T47D (cell line): Measurements from ENCODE around the gene SNRNP70.
A peak's percentile ranks its signal among the peaks of the same experiment; 100 is the strongest.

ENCODE experiments used
- DNase-seq, 2 experiments: peaks; one replicate each; pipeline versions ENCODE4 v3.0.0 to v3.0.0-alpha.2; 2011 to 2012; ENCODE audit warnings: low read depth in 1 of 2, low spot score in 1 of 2
- JUND ChIP-seq: IDR thresholded peaks from 2 replicates; pipeline ENCODE4 v1.6.1; 2012; ENCODE audit warnings: low read depth
- in situ Hi-C: cut with HindIII; loops from 2 replicates; pipeline ENCODE4 v1.10.0; 2016; ENCODE audit warnings: low sequenced_read_pairs, low pct_unique_long_range_greater_than_20kb

SNRNP70 gene

DNA sequence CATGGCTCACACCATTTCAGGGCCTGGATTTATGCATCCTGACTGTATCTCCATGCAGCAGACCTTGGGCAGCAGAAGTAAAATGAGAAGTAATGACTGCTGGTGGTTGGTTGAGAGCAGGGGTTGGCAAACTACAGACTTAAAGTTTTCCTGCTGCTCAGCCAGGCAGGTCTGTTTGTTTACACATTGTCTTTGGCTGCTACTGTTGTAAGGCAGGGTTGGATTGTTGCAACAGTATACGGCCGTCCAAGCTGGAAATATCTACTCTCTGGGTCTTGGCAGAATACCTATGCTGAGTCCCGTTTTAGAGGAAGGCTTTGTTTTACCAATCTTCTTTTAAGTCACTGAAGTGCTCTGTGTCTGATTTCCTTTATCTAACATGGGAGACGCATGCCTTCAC lies 13.5 kb downstream of the SNRNP70 start:
- peak in 1 of 2 experiments; percentile 57 for DNase-seq
- no peak for TF ChIP-seq JUND
- in situ Hi-C loops: no loop called here

DNA sequence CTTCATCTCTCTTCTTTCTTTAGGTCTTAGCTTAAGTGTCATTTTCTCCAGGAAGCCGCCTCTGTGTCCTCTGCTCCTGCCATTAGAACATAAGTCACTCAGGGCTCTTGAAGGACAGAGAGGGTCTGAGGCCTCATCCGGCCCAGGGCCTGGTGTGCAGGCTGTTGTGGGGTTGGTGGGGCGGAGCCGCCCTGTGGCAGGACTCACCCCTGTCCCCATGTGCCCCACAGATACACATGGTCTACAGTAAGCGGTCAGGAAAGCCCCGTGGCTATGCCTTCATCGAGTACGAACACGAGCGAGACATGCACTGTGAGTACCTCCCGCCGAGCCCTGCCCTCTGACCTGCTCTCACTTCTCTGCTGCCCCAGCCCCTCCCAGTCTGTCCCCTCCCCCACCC lies 15.9 kb downstream of the SNRNP70 start:
- in situ Hi-C loops: no loop called here

DNA sequence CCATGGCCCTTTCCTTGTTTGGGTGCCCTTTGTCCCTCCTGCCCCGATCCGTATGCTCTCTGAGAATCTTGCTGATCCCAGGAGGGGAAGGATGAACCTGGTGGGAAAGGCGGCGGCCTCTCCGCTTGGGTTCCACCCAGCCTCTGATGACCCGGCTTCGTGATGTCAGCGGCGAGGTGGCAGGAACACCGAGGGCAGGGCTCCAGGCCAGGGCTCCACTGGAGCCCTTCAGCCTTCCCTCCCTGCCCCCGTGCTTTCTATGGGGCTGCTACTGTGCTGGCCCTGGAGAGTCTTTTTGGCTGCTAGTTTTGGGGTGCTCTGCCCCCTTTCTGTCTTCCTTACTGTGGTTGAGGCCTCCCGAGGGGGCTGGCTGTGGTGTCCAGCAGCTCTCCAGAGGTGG lies 17.1 kb downstream of the SNRNP70 start:
- no peak for DNase-seq
- in situ Hi-C loops: no loop called here
- no peak for TF ChIP-seq JUND

More for the DNA sequence above, 15.9 kb downstream of the SNRNP70 start:
- DNase-seq: no peak
- no peak for TF ChIP-seq JUND

DNA sequence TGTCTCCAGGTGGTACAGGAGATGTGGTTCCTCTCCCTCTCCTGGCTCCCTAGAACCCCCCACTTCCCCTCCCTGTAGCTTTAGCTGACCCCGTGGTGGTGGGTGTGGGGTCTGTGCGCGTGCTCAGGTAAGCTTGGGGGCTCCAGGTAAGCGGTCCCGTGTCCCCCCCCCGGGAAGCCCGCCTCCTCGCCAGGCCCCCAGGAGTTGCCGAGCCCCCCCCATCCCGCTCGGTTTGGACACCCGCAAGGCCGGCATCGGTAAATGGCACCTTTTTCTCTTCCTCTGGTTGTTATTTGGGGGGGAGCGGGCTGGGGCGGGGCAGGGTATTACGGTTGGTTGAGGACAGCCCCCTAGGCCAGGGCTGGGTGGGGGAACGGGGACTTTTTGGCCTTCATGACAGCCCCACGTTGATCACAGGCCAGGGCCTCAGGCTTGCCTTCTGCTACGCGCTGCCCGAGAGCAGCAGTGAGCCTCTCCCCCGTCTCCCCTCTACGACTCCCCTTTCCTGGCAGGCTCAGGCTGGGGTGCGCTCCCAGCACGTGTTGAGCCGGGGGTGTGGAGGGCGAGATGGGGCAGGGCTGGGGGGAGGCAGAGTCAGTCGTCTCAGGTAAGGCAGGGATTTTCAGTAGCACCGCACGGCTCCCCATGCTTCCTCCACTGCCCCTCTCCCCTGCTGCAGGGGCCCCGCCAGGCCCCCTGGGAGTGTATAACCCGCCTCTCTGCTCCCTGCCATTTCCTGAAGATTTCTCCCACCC lies 18.3 kb downstream of the SNRNP70 start:
- in situ Hi-C loops: no loop called here
- no peak for TF ChIP-seq JUND
- DNase-seq: no peak

DNA sequence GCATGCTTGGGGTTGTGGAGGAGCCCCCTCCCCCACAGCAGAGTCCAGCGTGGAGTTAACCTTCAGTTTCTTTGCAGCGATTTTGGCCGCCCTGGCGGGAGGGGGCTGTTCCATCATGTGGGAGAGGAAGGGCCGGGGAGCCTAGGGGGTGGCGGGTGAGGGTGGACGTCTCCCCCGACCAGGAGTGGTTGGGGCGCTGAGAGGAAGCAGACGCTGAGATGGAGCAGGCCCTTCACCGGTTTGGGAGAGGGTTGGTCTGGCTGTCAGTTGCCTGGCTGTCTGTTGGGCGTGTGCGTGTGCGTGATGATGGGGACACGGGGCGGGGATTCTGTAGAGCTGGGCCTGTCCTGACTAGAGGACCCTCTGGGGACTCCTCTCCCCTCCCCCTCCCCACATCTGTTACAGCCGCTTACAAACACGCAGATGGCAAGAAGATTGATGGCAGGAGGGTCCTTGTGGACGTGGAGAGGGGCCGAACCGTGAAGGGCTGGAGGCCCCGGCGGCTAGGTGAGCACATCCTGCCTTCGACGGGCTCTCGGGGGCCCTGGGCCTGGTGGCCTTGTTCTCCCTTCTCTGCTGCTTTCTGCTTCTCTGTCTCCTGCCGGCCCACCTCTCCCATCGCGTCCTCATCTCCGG lies 19.1 kb downstream of the SNRNP70 start:
- TF ChIP-seq JUND: no peak
- in situ Hi-C loops: no loop called here
- no peak for DNase-seq

DNA sequence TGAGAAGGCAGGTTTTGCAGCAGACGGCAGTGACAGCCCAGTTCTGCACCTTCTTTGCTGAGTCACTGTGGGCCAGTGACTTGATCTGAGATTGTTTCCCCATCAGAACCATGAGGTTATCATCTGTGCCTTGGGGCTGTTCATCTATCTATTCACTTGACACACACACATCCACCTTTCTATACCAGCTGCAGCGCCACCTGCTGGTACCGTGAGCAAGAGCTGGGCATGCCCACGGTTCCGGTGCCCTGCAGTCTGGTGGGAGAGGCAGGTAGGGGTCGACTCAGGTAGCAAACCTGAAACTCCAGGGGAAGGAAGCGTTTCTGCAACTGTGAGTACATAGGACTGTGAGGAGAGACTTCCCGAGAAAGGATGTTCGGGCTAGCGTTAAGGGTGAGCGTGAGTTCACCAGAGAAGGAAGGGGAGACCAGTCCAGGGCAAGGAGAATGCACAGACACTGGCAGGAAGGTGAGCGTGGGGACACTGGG lies 21.4 kb downstream of the SNRNP70 start:
- DNase-seq: peak in 1 of 2 experiments; percentile 56
- no peak for TF ChIP-seq JUND
- in situ Hi-C loops: no loop called here

DNA sequence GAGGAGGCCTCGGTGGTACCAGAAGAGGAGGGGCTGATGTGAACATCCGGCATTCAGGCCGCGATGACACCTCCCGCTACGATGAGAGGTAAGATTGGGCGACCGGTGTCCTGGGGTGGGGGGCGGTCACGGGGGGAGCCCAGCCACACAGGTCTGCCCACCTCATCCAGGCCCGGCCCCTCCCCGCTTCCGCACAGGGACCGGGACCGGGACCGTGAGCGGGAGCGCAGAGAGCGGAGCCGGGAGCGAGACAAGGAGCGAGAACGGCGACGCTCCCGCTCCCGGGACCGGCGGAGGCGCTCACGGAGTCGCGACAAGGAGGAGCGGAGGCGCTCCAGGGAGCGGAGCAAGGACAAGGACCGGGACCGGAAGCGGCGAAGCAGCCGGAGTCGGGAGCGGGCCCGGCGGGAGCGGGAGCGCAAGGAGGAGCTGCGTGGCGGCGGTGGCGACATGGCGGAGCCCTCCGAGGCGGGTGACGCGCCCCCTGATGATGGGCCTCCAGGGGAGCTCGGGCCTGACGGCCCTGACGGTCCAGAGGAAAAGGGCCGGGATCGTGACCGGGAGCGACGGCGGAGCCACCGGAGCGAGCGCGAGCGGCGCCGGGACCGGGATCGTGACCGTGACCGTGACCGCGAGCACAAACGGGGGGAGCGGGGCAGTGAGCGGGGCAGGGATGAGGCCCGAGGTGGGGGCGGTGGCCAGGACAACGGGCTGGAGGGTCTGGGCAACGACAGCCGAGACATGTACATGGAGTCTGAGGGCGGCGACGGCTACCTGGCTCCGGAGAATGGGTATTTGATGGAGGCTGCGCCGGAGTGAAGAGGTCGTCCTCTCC lies 22.6 kb downstream of the SNRNP70 start:
- DNase-seq: no peak
- no peak for TF ChIP-seq JUND
- in situ Hi-C loops: no loop called here

DNA sequence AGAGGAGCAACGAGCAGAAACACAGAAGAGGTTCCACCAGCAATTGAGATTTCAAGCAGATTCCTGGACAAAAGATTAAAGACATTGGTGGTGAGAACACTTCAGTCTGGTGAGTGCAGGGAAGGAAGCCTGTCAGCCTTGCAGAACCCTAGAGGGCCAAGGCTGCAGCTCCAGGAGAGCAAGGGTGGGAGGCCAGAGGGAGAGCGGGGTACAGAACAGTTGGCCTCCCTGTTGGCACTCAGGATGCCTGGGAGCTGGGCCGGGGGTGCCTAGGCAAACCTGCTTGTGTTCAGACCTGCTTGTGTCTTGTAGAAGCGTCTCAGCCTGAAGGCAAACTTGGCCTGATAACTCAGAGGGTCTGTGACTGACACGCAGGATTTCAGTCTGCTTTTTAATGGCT lies 23.8 kb downstream of the SNRNP70 start:
- TF ChIP-seq JUND: no peak
- in situ Hi-C loops: no loop called here

DNA sequence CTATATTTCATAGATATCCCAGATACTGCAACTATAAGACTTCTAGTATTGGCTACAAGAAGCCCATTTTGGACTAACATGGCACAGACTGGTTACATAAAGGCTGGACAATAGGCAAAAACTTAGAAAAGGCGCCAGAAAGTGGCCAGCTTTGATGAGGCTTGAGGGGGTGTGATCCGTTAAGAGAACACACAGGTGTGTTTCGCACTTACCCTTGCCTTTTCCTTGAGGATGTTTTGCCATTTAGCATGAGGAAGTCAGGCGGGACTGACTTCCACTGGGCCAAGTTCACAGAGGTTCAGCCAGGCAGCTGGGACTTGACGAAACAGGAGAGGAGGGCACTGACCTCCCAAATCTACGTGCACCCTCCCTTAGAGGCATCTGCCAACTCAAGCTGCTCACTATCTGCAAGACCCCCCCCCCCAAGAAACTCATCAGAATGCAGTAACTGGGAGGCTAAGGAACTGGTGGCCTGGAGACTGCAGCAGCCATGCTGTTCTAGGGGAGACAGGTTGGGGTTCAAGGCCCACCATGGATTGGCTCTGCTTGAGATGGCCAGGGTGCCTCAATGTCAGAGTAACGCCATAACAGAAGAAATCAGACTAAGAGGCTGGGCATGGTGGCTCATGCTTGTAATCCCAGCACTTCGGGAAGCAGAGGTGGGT lies 24.4 kb downstream of the SNRNP70 start:
- no peak for TF ChIP-seq JUND
- DNase-seq: no peak
- in situ Hi-C loops: no loop called here

More for the DNA sequence above, 23.8 kb downstream of the SNRNP70 start:
- no peak for DNase-seq

DNA sequence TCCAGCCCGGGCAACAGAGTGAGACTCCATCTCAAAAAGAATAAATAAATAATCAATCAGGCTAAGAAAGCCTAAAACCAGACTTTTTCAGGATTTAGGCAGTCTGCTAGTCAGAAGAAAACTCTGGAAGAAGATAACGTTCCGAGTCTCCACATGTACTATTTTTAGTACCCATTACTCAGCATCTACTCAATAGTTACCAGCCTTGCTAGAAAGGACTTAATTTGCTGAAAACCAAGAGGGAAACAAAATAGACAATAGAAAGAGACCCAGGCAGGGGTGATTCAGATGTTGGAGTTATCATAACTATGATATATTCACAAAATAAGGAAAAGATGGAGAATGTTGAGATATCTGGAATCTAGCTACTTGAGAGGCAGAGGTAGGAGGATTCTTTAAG lies 25.3 kb downstream of the SNRNP70 start:
- no peak for TF ChIP-seq JUND
- DNase-seq: no peak
- in situ Hi-C loops: no loop called here

DNA sequence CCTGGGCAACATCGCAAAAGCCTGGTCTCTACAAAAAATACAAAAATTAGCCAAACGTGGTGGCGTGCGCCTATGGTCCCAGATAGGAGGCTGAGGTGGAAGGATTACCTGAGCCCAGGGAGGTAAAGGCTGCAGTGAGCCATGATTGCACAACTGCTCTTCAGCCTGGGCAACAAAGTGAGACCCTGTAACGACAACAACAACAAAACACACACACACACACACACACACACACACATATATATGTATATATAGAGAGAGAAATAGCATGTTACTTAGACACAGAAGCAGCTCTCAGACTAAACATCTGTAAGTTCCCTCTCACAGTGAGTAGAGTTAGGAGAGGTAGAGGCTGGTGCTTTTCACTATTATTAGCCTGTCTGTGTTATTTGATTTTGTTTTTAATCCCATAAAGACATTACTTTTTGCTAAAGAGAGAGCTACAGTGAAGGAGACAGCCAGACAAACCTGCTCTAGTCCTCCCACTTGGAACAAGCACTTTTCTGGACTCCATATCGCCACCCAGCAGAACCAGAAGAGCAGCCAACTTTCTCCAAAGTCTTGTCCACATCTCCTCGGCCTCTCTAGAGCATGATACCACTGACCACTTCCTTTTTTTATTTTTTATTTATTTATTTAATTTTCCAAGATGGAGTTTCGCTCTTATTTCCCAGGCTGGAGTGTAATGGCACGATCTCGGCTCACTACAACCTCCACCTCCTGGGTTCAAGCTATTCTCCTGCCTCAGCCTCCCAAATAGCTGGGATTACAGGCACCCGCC lies 26.2 kb downstream of the SNRNP70 start:
- DNase-seq: peak in 1 of 2 experiments; percentile 35
- TF ChIP-seq JUND: no peak
- in situ Hi-C loops: no loop called here
